GM18499 (cell line): ENCODE results near the gene USP35.
A peak's percentile ranks its signal among the peaks of the same experiment; 100 is the strongest.
"Not testable (repeated sequence)": the region's sequence is repeated elsewhere in the genome, so short reads cannot be mapped to it uniquely, and the experiment has no call there.

Source experiments
- ATAC-seq: cut with Tn5 transposase; IDR thresholded peaks from one replicate; pipeline ENCODE4 v1.9.1; 2021; ENCODE audit warnings: moderate number of reproducible peaks; ENCODE audit not compliant: insufficient read depth, unreplicated experiment

Gene USP35

GRCh38 chr11:78166855-78167469, 21.8 kb upstream of the USP35 start:
- ATAC-seq = no peak

- ATAC-seq = no peak
Measured at GRCh38 chr11:78168539-78169477, 19.9 kb upstream of the USP35 start.

- no peak for ATAC-seq
Measured at GRCh38 chr11:78170413-78170812, 18.3 kb upstream of the USP35 start.

- no peak for ATAC-seq
Measured at GRCh38 chr11:78170874-78171549, 17.7 kb upstream of the USP35 start.

- no peak for ATAC-seq
Measured at GRCh38 chr11:78171951-78172350, 16.8 kb upstream of the USP35 start.

- not testable (repeated sequence) for ATAC-seq
Measured at GRCh38 chr11:78175862-78176261, 12.9 kb upstream of the USP35 start.

GRCh38 chr11:78176605-78177141, 12.0 kb upstream of the USP35 start:
- ATAC-seq = no peak

- ATAC-seq = no peak
Measured at GRCh38 chr11:78177216-78177615, 11.5 kb upstream of the USP35 start.

GRCh38 chr11:78179459-78180071, 9.2 kb upstream of the USP35 start:
- ATAC-seq = no peak

- ATAC-seq = no peak
Measured at GRCh38 chr11:78180751-78181150, 8.0 kb upstream of the USP35 start.

- no peak for ATAC-seq
Measured at GRCh38 chr11:78181185-78181584, 7.5 kb upstream of the USP35 start.

- ATAC-seq = peak; percentile 23
Measured at GRCh38 chr11:78187366-78188285, 1.1 kb upstream of the USP35 start.

- no peak for ATAC-seq
Measured at GRCh38 chr11:78189174-78189724, 530 bp downstream of the USP35 start.

- no peak for ATAC-seq
Measured at GRCh38 chr11:78189851-78190250, 1.1 kb downstream of the USP35 start.

GRCh38 chr11:78190374-78190773, 1.7 kb downstream of the USP35 start:
- no peak for ATAC-seq

GRCh38 chr11:78190871-78191538, 2.3 kb downstream of the USP35 start:
- no peak for ATAC-seq

GRCh38 chr11:78192223-78192719, 3.6 kb downstream of the USP35 start:
- no peak for ATAC-seq

- ATAC-seq = no peak
Measured at GRCh38 chr11:78192911-78193351, 4.2 kb downstream of the USP35 start.
